Gastroesophageal sphincter (tissue), 3 donors: ENCODE results near the gene ARL6IP4.

Source experiments
- POLR2A ChIP-seq, 2 donors: fragments of 450-650 bp; IDR thresholded peaks; one replicate each; pipeline ENCODE4 v1.6.1; 2017; ENCODE audit warnings: antibody characterized with exemption in 2 of 2, mild to moderate bottlenecking in 2 of 2, moderate library complexity in 1 of 2
- TF ChIP-seq, protein P1 (sequence below), 4 experiments: fragments of 200-600 bp in 2 of 4; fragments of 450-650 bp in 2 of 4; sonication (generic) in 1 of 4; IDR thresholded peaks; one replicate each; pipeline ENCODE4 v1.5.1; 2017 to 2019; ENCODE audit warnings: antibody characterized with exemption in 4 of 4, mild to moderate bottlenecking in 2 of 4, moderate library complexity in 2 of 4

- TF ChIP-seq, protein P1, sequence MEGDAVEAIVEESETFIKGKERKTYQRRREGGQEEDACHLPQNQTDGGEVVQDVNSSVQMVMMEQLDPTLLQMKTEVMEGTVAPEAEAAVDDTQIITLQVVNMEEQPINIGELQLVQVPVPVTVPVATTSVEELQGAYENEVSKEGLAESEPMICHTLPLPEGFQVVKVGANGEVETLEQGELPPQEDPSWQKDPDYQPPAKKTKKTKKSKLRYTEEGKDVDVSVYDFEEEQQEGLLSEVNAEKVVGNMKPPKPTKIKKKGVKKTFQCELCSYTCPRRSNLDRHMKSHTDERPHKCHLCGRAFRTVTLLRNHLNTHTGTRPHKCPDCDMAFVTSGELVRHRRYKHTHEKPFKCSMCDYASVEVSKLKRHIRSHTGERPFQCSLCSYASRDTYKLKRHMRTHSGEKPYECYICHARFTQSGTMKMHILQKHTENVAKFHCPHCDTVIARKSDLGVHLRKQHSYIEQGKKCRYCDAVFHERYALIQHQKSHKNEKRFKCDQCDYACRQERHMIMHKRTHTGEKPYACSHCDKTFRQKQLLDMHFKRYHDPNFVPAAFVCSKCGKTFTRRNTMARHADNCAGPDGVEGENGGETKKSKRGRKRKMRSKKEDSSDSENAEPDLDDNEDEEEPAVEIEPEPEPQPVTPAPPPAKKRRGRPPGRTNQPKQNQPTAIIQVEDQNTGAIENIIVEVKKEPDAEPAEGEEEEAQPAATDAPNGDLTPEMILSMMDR (IDR thresholded peaks at IDR 0.05), result no peak
- TF ChIP-seq POLR2A (IDR thresholded peaks at IDR 0.05), result no peak
These were observed 35.6 kb upstream of the ARL6IP4 start for GRCh38 chr12:122944605-122945592.
